ENCODE measurements around the gene ZSCAN32.

ZSCAN32 gene

DNA sequence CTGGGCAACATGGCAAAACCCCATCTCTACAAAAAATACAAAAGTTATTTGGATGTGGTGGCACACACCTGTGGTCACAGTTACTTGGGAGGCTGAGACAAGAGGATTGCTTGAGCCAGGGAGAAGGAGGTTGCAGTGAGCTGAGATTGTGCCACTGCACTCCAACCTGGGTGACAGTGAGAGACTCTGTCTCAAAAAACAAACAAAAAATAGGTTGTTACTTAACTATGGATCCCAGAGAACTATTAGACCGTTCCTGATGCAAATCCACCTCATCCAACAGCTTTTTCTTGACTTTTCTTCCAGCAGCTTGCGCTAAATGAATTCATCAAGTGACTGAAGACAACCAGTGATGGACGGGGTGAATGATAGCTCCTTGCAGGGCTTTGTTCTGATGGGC, 45.2 kb downstream of the ZSCAN32 start, which contains the start of gene OR2C1:
Gene OR2C1, plus strand, starts transcription at position 301 of the 400 bp plus-strand sequence. Its CDS starts 52 bp downstream, at position 353.
- no peak for DNase-seq

DNA sequence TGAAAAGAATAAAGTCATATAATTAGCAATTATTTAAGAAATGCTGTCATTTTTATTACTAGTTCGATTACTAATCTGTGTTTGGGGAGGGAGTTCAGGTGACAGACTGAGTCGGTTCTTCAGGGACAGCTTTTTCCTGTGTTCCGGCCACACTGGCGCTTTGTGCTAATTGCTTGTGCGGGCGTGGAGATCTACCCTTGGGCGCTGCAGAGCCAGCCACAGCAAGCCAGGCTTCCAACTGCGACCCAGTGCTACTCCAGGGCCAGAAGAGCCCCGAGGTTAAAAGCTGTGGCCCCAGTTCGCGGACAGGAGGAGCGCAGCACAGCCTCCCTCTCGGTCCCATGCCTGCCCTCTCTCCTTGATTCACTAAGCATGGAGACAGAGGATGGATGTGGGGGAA, 51.6 kb downstream of the ZSCAN32 start:
- DNase-seq = no peak

DNA sequence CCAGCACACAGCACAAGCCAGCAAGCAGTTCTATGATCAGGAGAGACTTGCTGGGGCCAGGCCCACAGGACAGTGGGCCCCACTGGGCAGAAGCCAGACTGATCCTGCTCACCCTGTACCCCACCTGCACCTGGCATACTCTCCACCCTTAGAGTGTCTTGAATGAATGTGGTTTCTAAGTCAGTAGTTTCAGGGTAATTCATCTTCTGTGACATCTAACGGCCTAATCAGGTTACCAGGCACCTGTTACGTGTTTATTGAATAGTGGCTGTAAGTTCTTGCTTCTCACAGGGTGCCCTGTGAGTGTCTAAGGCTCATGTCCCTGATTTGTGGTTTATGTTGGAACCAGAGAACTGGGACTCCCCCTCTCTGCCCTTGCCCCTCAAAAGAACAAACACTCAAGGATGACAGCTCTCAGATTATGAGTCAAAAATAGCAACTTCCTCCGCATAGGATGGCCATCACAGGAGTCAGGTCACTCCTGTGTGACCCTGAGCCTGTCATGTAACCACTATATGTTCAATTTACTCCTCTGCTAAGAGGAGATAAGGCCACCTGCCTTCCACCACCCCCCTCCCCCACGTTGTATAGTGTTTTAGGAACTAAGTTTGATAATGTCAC, 52.1 kb downstream of the ZSCAN32 start:
- no peak for DNase-seq

DNA sequence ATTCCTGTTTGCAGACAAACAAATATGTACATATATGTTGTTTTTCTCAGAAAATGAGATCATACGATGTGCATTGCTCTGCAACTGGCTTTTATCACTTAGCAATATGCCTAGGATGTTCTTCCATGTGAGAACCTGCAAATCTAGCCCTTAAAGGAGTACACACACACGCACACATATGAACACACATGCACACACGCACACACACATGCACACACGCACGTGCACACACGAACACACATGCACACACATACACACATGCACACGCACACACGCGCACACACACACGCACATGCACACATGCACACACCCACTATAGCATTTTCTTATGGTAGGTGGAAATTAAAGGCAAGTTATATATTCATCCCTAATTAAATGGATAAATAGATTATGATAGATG, 53.2 kb downstream of the ZSCAN32 start:
- DNase-seq = no peak

DNA sequence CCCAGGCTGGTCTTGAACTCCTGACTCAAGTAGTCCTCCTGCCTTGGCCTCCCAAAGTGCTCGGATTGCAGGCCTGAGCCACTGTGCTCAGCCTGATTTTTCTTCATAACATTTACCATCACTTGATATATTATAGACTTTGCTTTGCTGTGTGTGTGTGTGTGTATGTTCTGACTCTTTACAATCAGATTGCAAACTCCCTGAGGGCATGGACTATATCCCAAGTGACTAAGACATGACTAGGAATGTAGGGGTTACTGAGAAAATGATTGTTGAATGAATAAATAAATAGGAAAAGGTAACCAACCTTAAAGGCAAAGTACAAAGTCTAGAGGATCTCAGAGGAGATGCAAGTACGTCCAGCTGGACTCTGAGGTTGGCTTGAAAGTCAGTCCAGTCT, 54.8 kb downstream of the ZSCAN32 start:
- no peak for DNase-seq
